ENCODE data around the gene PODN.

PODN gene

GRCh38 chr1:53061859-53062707 is at the start of gene PODN:
Gene PODN (plus strand): TSS chr1:53062213. CDS start chr1:53069856, 7,643 bp downstream.
- DNase-seq (ENCODE audit: low spot score): no peak

GRCh38 chr1:53014791-53015507 is 47.1 kb upstream of the PODN start:
- DNase-seq (ENCODE audit: low spot score): peak; percentile 92

- DNase-seq (ENCODE audit: low spot score): no peak
These were observed 46.5 kb upstream of the PODN start for GRCh38 chr1:53015508-53015860.

- DNase-seq (ENCODE audit: low spot score): no peak
These were observed 45.3 kb upstream of the PODN start for GRCh38 chr1:53016705-53017104.

GRCh38 chr1:53020588-53020987 is 41.4 kb upstream of the PODN start:
- no peak for DNase-seq (ENCODE audit: low spot score)

GRCh38 chr1:53022179-53022578 is 39.8 kb upstream of the PODN start:
- no peak for DNase-seq (ENCODE audit: low spot score)

GRCh38 chr1:53023546-53023945 is 38.5 kb upstream of the PODN start:
- no peak for DNase-seq (ENCODE audit: low spot score)

GRCh38 chr1:53024117-53024516 is 37.9 kb upstream of the PODN start:
- DNase-seq (ENCODE audit: low spot score): no peak

- DNase-seq (ENCODE audit: low spot score): no peak
These were observed 36.8 kb upstream of the PODN start for GRCh38 chr1:53025034-53025768.

- DNase-seq (ENCODE audit: low spot score): no peak
These were observed 36.3 kb upstream of the PODN start for GRCh38 chr1:53025769-53026112.

- no peak for DNase-seq (ENCODE audit: low spot score)
These were observed 35.8 kb upstream of the PODN start for GRCh38 chr1:53026254-53026653.

- DNase-seq (ENCODE audit: low spot score): no peak
These were observed 30.3 kb upstream of the PODN start for GRCh38 chr1:53031732-53032131.

- no peak for DNase-seq (ENCODE audit: low spot score)
These were observed 24.9 kb upstream of the PODN start for GRCh38 chr1:53037159-53037558.

GRCh38 chr1:53038566-53038965 is 23.4 kb upstream of the PODN start:
- DNase-seq (ENCODE audit: low spot score): no peak

GRCh38 chr1:53043271-53043670 is 18.7 kb upstream of the PODN start:
- no peak for DNase-seq (ENCODE audit: low spot score)

- no peak for DNase-seq (ENCODE audit: low spot score)
These were observed 17.1 kb upstream of the PODN start for GRCh38 chr1:53044926-53045325.

GRCh38 chr1:53046930-53047329 is 15.1 kb upstream of the PODN start:
- no peak for DNase-seq (ENCODE audit: low spot score)

GRCh38 chr1:53047737-53048736 is 14.0 kb upstream of the PODN start:
- no peak for DNase-seq (ENCODE audit: low spot score)

- DNase-seq (ENCODE audit: low spot score): no peak
These were observed 12.9 kb upstream of the PODN start for GRCh38 chr1:53048960-53049573.

- no peak for DNase-seq (ENCODE audit: low spot score)
These were observed 12.4 kb upstream of the PODN start for GRCh38 chr1:53049574-53049967.

GRCh38 chr1:53050310-53050709 is 11.7 kb upstream of the PODN start:
- DNase-seq (ENCODE audit: low spot score): no peak

Measured in NAMALWA (cell line).